Fibroblast of lung (primary cell): Measurements from ENCODE around the gene ADRA2C. TPM values are rescaled to one million over a fixed set of nuclear protein-coding genes. Genes with fewer than 3 reads are reported as not detected.

ENCODE experiments used
- DNase-seq, 2 donors: peaks; one replicate each; pipeline versions ENCODE4 v3.0.0 to v3.0.0-alpha.2; 2010; ENCODE audit warnings: low read depth in 2 of 2
- H2AFZ ChIP-seq: 2 replicates; pipeline ENCODE4 v1.5.1; 2012; ENCODE audit warnings: low read length, control low read depth, inconsistent platforms
- H3K27ac ChIP-seq: 2 replicates; pipeline ENCODE4 v1.5.1; 2011; ENCODE audit warnings: low read length, control low read depth; ENCODE audit not compliant: insufficient read depth
- H3K27me3 ChIP-seq: 2 replicates; pipeline ENCODE4 v1.5.1; 2011; ENCODE audit warnings: mild to moderate bottlenecking, low read length; ENCODE audit not compliant: control insufficient read depth, insufficient read depth
- H3K36me3 ChIP-seq: 2 replicates; pipeline ENCODE4 v1.5.1; 2011; ENCODE audit warnings: low read length; ENCODE audit not compliant: control insufficient read depth, insufficient read depth
- H3K4me1 ChIP-seq: 2 replicates; pipeline ENCODE4 v1.5.1; 2011; ENCODE audit warnings: low read length; ENCODE audit not compliant: control insufficient read depth, insufficient read depth; ENCODE audit errors: extremely low read depth
- H3K4me2 ChIP-seq: 2 replicates; pipeline ENCODE4 v1.5.1; 2011; ENCODE audit warnings: low read length, control low read depth; ENCODE audit not compliant: insufficient read depth; ENCODE audit errors: extremely low read depth
- H3K4me3 ChIP-seq, 4 experiments: fragments of 200-600 bp in 1 of 4; sonication (generic) in 1 of 4; replicated peaks in 1 of 4; 2 replicates each; pipeline ENCODE4 v1.5.1; 2011 to 2016; ENCODE audit warnings: low read length in 4 of 4, low read depth in 3 of 4, mild to moderate bottlenecking in 3 of 4, control low read depth in 2 of 4, inconsistent platforms in 1 of 4, mixed read lengths in 1 of 4; ENCODE audit not compliant: insufficient read depth in 1 of 4; ENCODE audit errors: control extremely low read depth in 1 of 4
- H3K79me2 ChIP-seq: 2 replicates; pipeline ENCODE4 v1.5.1; 2012; ENCODE audit warnings: mild to moderate bottlenecking, low read length, inconsistent platforms; ENCODE audit not compliant: control insufficient read depth, insufficient read depth
- H3K9ac ChIP-seq: 2 replicates; pipeline ENCODE4 v1.5.1; 2011; ENCODE audit warnings: mild to moderate bottlenecking, low read length, control low read depth; ENCODE audit not compliant: insufficient read depth
- H3K9me3 ChIP-seq: 2 replicates; pipeline ENCODE4 v1.5.1; 2012; ENCODE audit warnings: low read depth, low read length; ENCODE audit not compliant: control insufficient read depth, insufficient read depth
- H4K20me1 ChIP-seq: 2 replicates; pipeline ENCODE4 v1.5.1; 2011; ENCODE audit warnings: low read length; ENCODE audit not compliant: control insufficient read depth, insufficient read depth; ENCODE audit errors: extremely low read depth
- EZH2 ChIP-seq: IDR thresholded peaks from 2 replicates; pipeline ENCODE4 v1.5.1; 2012; ENCODE audit warnings: low read length, control low read depth, mild to moderate bottlenecking; ENCODE audit errors: missing control alignments
- polyA plus RNA-seq, 2 donors: library from polyadenylated mRNA; depleted of rRNA in 1 of 2; stranded (reverse) in 1 of 2; unstranded in 1 of 2; fragments of >200 nt; gene quantifications; 2 replicates each; pipeline ENCODE4 v1.2.1, GENCODE V29; 2011 to 2012; ENCODE audit warnings: missing spikeins in 1 of 2
- total RNA-seq: library from RNA; depleted of rRNA; stranded (reverse); fragments of >200 nt; gene quantifications from 2 replicates; pipeline ENCODE4 v1.2.1, GENCODE V29; 2014
- TF ChIP-seq, protein P1 (sequence below), 2 donors: IDR thresholded peaks in 1 of 2; conservative IDR thresholded peaks in 1 of 2; 1 replicate in 1 of 2; 2 replicates in 1 of 2; pipeline ENCODE4 v1.5.1; 2011 to 2012; ENCODE audit warnings: low read length in 2 of 2, control low read depth in 1 of 2, inconsistent platforms in 1 of 2, low read depth in 1 of 2, mild to moderate bottlenecking in 1 of 2

ADRA2C gene
- total and polyA plus RNA-seq, 2 donors (not counting 1 experiment from before 2014, with no cell fraction given), result 0.30 to 0.33 TPM

- Histone ChIP-seq H3K79me2 (no peaks in the 10 kb centered on the region), H3K9me3 (no peaks in the 10 kb centered on the region), H3K36me3 (no peaks in the 10 kb centered on the region), H4K20me1 (no peaks in the 10 kb centered on the region), H3K27ac (no peak overlapping the region), H3K9ac (no peak overlapping the region), H2AFZ (no peak overlapping the region), H3K27me3 (no peaks in the 10 kb centered on the region), H3K4me1 (no peaks in the 10 kb centered on the region), H3K4me3 (no peak overlapping the region), H3K4me2 (no peak overlapping the region)
- no peak for TF ChIP-seq EZH2
- TF ChIP-seq, protein P1, sequence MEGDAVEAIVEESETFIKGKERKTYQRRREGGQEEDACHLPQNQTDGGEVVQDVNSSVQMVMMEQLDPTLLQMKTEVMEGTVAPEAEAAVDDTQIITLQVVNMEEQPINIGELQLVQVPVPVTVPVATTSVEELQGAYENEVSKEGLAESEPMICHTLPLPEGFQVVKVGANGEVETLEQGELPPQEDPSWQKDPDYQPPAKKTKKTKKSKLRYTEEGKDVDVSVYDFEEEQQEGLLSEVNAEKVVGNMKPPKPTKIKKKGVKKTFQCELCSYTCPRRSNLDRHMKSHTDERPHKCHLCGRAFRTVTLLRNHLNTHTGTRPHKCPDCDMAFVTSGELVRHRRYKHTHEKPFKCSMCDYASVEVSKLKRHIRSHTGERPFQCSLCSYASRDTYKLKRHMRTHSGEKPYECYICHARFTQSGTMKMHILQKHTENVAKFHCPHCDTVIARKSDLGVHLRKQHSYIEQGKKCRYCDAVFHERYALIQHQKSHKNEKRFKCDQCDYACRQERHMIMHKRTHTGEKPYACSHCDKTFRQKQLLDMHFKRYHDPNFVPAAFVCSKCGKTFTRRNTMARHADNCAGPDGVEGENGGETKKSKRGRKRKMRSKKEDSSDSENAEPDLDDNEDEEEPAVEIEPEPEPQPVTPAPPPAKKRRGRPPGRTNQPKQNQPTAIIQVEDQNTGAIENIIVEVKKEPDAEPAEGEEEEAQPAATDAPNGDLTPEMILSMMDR (conservative IDR thresholded peaks at IDR 0.05 in 1 of 2, IDR thresholded peaks at IDR 0.05 in 1 of 2; ENCODE audit: low read depth in 1 of 2, low read length in 2 of 2), result no peak
- DNase-seq, result no peak
These were observed 23.4 kb downstream of the ADRA2C start for GRCh38 chr4:3789587-3789986.

- TF ChIP-seq EZH2, result no peak
- TF ChIP-seq, protein P1 (conservative IDR thresholded peaks at IDR 0.05 in 1 of 2, IDR thresholded peaks at IDR 0.05 in 1 of 2; ENCODE audit: low read depth in 1 of 2, low read length in 2 of 2), result no peak
These were observed 23.9 kb downstream of the ADRA2C start for GRCh38 chr4:3790006-3790561.

GRCh38 chr4:3791256-3791655 lies 25.1 kb downstream of the ADRA2C start:
- no peak overlapping the region for H3K9ac ChIP-seq
- TF ChIP-seq, protein P1 (conservative IDR thresholded peaks at IDR 0.05 in 1 of 2, IDR thresholded peaks at IDR 0.05 in 1 of 2; ENCODE audit: low read depth in 1 of 2, low read length in 2 of 2), result no peak
- no peak for TF ChIP-seq EZH2
- no peak overlapping the region for H2AFZ ChIP-seq
- no peaks in the 10 kb centered on the region for H3K79me2 ChIP-seq
- no peaks in the 10 kb centered on the region for H3K4me1 ChIP-seq
- H3K4me2 ChIP-seq, result no peak overlapping the region
- no peaks in the 10 kb centered on the region for H3K27me3 ChIP-seq
- H3K4me3 ChIP-seq, result no peak overlapping the region
- no peaks in the 10 kb centered on the region for H3K9me3 ChIP-seq
- H3K27ac ChIP-seq, result no peak overlapping the region
- H3K36me3 ChIP-seq, result no peaks in the 10 kb centered on the region
- DNase-seq, result no peak
- no peaks in the 10 kb centered on the region for H4K20me1 ChIP-seq

More at GRCh38 chr4:3790006-3790561, 23.9 kb downstream of the ADRA2C start:
- Histone ChIP-seq H3K9me3 (no peaks in the 10 kb centered on the region), H3K27ac (no peak overlapping the region), H3K4me1 (no peaks in the 10 kb centered on the region), H3K79me2 (no peaks in the 10 kb centered on the region), H3K4me2 (no peak overlapping the region), H3K36me3 (no peaks in the 10 kb centered on the region), H4K20me1 (no peaks in the 10 kb centered on the region), H2AFZ (no peak overlapping the region), H3K27me3 (no peaks in the 10 kb centered on the region), H3K9ac (no peak overlapping the region), H3K4me3 (no peak overlapping the region)
- no peak for DNase-seq
